NCI-H1694 treated with DMSO at 0.1 percent for 48 hours (cell line): Measurements from ENCODE around the gene FRZB.
"Not testable (repeated sequence)": the region's sequence is repeated elsewhere in the genome, so short reads cannot be mapped to it uniquely, and the experiment has no call there.

ENCODE experiments used
- DNase-seq: peaks from one replicate; lab custom pipeline; 2025; lab: John Stamatoyannopoulos, UW

FRZB gene, protein sequence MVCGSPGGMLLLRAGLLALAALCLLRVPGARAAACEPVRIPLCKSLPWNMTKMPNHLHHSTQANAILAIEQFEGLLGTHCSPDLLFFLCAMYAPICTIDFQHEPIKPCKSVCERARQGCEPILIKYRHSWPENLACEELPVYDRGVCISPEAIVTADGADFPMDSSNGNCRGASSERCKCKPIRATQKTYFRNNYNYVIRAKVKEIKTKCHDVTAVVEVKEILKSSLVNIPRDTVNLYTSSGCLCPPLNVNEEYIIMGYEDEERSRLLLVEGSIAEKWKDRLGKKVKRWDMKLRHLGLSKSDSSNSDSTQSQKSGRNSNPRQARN

DNA sequence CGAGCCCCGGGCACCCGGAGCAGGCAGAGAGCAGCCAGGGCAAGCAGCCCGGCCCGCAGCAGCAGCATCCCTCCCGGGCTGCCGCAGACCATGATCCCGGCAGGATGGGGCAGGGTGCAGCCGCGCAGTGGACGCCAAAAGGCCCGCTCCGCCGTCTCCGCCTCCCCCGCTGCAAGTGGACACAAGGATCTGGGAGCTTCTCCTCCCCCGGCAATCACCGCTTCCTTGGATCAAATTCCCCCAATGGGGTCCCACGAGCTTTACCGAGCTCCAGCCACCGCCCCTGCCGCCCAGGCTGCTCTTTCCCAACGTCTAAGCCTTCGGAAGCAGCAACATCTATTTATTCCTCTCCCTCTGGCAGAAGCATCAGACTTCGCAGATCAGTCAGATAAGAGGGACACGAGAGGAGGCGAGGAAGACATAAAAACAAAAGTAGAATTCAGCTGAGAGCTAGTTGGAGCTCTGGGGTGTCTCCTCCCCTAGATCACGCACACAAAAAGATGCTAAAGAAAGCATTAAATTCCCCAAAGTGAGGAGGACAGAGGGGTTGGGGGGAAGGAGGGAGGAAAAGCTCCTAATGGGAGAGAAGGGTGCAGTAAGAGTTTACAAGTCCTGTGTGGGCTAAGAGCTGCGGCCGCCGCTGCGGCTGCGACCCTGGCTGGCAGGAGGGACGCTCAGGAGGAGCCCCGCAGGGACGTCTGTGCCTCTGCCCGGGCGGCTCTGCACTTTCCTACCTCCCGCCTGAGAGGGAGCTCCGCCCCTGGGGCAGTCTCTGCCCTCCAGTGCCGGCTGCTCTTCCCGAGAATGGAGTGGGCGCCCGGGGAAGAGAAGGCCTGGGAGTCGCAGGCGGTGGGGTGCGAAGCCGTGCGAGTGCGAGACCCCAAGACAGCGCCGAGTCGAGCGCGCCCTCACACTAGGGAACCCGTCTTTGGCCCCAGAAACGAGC, at the start of gene FRZB:
TSS of gene FRZB (minus strand) at position 177 of the 946 bp plus-strand sequence. CDS start at position 92, 85 bp downstream.
- no peak for DNase-seq

DNA sequence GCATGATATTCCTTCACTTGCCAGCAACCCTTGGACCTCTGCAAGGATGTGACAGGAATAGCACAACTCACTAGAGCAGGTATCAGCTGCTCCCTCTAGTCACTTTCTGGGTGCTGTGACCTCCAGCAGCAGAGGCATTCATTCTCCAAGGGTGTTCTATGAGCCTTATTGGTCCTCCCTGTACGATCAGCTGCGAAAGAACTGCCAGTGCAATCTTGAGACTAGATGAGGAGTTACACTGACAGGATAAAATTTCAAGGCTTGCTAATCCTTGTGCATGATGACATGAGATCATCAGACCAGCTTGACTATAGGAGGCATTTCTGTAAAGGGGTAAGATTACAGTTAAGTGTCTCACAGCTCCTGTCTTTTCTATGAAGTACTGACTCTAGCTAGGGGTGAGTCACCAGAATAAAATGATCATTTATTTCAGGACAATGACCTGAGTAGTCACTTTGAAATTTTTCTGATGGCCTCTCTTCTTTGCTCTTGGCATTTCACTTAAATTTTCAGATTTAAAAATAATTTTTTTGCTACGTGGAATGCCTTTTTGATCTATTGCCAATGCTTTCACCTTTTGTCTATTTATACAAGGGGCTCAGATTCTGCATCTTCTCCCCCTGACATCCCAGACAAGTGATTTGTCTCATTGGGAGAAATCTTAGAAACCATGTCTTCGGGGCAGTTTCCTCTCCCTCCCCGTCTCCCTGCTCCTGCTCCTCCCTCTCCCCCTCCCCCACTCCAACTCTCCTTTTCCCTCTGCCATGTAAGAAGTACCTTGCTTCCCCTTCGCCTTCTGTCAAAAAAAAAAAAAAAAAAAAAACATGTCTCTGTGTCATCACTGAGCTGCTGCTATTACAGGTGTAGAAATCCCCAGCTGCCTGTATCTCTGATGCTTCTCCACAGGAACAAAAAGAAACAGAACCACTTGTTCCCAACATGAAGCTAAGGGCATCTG, 49.2 kb upstream of the FRZB start:
- no peak for DNase-seq

DNA sequence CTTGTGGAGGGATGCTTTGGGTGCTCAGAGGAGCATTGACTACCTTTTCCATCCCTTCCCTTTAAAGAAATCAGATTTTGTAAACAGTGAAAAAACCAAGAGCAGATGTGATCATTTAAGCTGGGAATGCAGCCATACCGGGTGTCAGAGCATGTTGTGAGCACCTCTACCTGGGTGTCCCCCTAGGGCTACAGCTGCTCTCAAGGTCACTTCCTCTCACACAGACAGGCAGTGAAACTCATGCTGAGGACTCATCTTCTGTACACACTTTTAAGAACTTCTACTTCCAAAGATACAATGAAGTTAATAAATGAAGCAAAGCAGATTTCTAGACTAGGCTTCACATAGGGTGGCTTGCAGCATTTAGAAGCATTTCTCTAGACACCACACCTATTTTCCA, 48.4 kb upstream of the FRZB start:
- no peak for DNase-seq

DNA sequence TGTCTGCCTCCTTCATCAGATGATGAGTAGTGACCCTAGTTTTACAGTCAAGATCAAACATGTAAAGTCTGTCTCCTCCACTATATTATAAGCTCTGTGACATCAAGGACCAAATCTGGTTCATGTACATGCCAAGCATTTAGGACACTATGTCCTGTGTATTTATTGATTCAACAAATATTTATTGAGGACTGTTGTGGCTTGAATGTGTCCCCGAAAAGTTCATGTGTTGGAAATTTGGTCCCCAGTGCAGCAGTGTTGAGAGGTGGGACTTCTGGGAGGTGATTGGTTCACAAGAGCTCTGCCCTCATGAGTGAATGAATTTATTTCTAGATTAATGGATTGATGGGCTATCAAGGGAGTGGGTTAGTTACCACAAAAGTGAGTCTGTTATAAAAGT, 46.6 kb upstream of the FRZB start:
- DNase-seq: no peak

DNA sequence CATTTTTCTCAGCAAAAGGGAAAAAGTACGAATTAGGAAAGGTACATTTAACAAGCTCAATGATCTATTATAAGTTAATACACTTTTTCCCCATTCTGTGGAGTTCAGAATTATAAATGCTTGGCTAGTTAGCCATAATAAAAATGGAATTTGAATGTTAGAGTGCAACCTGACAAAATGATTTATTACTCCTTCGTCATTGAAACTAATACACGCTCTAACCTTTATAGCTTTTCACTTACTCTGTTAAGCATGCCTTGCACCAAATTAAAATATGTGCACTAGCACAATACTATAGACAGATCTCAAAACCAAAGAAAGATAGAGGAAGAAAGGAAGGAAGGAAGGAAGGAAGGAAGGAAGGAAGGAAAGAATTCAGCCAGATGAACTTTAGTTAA, 46.1 kb upstream of the FRZB start:
- no peak for DNase-seq

DNA sequence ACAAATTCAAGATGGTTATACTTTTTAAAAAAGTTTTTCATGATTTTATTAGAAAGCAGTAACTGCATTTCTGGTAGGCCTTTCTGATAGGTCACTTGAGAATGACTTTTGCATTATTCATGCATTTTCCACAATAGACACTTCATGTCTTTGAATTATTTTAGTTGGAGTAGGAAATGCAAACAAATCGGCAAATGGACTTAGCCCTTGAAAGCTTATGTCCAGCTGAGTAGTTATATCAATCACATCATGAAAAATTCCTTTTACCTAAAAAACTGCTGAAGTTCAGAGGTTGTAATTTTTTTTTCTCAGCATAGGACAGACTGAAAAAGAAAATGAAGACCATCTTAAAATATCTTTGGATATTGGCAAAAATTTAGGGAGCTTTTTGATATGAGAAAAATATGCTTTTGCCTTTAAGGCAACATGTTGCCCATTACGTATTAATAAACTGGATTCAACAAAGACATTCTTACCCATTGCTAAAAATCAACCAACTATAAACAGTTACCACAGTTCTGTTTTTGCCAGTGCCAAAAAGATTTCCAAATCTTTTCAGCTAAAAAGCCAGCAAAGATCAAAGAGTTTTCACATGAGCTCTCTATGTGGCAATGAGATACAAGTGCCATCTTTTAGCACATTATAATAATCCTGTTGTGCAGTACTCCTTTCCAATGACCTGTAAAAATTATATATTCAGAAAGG, 45.5 kb upstream of the FRZB start:
- no peak for DNase-seq

DNA sequence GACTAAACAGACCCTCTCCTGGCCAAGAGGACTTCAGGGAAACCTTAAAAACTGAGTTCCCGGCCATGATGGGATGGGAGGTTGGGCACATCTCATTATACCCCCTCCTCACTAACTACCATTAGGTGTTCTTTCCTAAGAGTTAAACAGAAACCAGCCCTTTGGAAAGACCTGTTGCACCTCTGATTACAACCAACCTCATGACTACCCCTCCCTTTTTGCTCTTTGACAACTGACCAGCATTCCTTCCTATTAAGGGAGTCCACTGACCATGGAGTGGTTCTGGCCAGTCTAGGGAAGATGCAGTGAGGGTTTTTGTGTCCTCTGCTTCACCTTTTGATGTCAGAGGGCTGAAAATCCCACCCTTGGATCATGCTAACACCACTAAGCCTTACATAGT, 44.5 kb upstream of the FRZB start:
- DNase-seq: no peak

DNA sequence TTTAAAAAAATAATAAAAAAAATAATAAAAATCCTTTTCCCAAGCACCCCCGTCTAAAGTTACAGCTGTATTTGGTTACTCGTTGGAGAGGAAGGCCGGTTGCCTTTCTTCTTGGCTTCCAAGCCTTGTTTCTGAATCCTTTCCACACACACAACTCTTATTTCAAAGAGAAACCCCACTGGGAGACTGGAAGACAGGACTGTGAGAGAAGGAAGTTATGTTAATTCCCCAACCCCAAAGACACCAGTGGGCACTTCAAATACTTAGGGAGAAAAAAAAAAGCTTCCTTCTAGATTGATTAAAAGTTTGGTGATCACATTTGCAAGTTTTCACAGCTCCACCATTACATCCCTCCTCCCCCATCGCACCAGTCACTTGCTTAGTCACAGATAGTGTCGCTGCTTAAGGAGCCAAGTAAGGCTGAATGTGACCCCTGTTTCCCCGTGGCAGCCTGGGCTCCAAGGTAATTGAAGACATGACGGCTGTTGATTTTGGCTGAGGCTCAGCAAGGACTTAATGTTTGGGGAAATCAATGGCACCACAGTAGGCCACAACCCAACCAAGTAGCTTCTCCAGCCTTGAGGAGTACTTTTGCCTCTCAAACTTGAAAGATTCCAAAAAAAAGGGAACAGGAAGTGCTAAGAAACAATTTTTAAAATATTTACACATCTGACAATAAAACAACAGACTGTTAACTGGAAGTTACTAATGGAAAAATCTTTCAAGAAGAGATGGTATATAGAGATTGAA, 40.8 kb upstream of the FRZB start:
- DNase-seq: no peak

DNA sequence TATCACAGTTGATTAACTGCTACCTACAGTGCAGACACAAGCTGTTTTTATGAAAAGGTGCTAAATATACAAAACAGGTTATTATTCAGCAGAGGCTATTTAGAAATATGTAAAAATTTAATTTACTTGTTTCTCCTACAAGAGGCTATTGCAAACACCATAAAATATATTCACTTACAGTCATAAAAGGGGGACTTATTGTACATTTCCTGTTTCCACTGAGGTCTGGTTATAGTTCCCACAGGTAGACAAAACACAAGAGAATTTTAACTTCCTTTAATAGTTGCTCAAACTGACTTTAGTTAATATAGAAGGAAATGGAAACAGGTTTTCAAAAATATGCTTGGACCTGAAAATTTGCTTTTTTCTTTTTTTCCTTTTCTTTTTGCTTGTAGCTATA, 40.0 kb upstream of the FRZB start:
- no peak for DNase-seq

DNA sequence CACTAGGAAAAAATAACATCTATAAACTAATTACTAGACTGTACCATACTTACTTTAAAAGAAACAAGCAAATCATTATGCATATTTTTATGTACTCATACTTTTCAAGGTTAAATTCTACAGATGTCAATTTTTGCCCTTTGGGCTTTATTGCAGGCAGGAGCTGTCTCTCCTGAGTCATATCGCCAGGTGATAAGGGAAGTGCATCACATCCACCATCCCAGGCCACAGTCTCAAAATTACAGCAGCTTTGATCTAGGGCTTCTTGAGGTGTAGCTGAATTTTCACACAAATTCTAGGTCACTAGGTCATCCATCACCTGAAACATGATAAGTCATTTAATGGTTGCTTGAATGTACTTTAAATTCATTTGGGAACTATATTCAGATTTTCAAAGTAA, 38.4 kb upstream of the FRZB start:
- DNase-seq: no peak

DNA sequence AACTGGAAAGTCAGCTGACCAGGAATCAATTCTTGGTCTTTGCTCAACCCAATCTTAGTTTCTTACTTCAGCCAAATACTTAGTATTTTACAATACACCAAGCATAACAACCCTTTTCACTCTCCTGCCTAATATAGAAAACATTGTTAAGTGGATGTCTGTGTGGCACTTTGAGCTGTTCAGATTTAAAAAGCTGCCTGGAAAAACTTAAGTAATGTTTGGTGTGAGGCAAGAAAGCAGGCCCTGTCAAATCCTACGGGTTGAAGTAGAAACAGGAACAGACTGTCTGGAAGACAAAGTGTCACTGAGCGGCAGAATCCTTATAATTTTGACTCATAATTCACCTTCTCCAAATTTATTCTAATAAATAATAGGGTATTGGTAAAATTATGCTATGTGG, 37.1 kb upstream of the FRZB start:
- no peak for DNase-seq

DNA sequence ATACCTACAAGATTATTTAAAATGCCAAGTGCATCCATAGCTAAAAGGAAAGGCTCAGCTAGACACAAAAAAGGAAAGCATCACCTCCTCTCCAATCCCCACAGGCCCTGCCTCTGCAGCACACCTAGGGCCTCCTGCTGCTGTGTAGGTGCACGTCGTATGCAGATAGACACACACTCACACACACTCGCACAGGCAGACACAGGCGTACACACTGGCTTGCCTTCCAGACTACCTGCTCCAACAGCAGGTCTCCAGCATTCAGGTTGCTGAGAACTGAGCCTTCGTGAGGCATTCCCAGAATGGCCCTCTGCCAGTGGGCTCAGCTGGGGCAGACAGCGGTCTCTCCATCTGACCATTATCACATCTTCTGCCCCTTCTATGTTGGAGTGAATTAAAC, 35.3 kb upstream of the FRZB start:
- no peak for DNase-seq

DNA sequence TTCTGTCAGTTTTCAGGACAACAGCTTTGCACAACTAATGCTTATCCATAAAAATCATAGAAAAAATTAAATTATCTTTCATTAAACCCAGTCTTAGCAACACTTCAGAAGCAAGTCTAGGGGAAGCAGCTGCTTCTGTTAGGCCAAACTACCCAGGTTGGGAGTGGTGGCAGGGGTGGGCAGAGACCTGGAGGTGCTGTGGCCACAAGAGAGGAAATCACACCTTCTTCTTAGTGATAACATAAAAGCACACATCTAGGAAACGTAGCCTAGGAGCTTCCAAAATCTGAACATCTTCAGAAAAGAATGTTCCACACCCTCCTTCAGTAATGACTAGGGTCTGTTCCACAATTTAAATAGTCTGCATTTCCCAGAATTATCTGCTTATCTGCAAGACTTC, 32.3 kb upstream of the FRZB start:
- DNase-seq: no peak

DNA sequence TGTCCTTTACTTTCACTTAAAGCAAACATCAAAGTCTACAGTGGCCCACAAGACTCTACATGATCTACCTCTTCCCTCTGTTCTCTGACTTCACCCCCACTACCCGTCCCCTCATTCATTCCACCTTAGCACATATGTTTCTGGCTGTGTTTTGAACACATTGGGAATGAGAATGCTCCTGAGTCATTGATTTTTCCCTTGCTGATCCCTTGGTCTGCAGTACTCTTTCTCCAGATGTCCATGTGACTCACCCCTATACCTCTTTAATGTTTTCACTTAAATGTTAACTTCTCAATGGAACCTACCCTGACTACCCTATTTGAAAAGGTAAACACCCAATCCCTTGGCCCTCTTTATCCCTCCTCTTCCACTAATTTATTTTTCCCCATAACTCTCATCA, 30.7 kb upstream of the FRZB start:
- DNase-seq: no peak

DNA sequence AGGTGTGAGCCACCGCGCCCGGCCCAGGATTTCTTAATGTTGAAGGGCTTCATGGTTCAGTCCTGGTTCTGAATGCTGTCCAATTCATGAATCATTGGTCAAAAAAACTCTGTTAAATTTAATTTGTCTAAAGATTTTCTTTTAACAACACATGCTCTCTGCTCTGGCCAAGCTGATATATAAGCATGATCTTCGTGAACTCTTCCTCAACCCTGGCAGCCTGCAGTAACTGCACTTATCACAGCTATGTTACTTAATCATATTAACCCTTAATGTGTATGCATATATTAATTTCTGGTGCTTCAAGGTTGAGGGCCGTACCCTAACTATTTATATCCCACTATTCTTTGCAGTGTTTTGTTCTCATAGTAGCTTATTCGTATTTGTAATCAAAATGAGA, 29.4 kb upstream of the FRZB start:
- DNase-seq: no peak

DNA sequence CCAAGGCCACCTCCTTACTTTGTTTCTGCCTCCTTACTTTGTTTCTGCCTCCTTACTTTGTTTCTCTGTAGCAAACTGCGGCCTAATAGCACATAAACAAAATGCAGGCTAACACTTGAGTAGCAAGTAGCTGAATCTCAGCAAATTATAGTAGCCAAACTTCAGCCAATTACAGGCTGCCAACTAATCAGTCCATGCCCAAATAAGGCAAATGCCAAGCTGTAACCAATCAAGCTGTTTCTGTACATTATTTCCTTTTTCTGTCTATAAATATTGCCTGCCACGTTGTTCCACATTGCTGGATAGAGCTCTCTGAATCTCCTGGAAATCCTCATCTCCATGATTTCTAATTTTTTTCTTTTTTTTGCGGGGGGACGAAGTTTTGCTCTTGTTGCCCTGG, 28.7 kb upstream of the FRZB start:
- no peak for DNase-seq

DNA sequence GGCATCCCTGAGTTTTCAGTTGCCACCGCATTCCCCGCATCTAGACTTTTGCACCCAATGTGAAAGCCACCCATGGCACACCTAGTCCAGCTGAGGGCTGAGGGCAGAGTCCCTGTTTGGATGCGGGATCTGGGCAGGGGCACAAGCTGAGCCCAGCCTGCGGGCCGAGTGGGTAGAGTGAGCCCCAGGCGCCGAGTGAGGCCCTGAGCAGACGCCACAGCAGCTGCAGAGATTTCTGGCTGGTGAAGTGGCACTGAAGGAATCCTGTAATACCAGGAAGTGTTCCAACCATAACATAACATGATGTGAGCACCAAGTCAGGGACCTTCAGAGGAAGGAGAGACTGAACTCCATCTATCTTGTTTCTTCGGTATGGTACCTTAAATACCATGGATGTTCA, 27.7 kb upstream of the FRZB start:
- DNase-seq: no peak

DNA sequence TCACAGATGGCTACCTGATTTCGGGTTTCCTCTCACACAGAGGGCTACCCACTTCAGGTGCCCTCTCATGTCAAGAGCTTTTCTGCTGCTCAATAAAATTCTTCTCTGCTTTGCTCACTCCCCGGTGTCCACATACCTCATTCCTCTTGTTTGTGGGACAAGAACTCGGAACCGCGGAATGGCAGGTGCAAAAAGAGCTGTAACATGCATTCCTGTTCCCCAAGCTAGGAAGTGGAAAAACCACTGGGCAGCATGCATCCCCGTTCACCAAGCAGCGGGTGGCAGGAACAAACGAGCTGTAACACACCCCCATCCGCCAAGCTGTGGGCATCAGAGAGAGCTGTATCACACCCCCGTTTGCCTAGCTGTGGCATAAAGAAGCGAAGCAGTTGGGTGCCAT, 27.2 kb upstream of the FRZB start:
- no peak for DNase-seq

DNA sequence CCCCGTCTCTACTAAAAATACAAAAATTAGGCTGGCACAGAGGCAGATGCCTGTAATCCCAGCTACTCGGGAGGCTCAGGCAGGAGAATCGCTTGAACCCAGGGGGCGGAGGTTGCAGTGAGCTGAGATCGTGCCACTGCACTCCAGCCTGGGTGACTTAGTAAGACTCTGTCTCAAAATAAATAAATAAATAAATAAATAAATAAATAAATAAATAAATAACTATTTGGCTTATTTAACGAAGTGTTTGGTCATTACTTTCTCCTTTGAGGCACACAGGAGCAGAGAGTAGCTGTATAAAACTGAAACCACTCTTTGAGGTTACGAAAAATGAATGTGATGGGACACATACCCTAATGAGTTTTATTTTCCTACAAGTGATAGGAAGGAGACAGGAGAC, 26.6 kb upstream of the FRZB start:
- DNase-seq: not testable (repeated sequence)

DNA sequence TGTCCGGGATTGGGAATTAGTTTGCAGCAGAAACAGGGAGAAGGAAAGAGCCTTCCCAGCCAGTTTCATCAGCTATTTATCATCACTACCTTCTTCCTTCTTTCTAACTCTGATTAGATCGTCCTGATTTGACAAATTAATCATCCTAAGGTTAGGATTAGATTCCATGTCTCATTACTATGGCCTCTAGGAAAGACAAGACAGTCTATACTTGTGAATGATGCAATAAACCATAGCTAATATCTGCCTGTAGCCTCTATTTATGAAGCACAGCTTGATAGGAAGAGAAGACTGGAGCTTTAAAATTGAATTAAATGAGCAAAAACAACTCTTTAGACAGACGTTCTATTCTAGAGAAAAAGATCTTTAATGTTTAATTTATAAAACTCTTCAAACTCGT, 25.2 kb upstream of the FRZB start:
- DNase-seq: no peak
